Hepatocyte (in vitro differentiated cells): ENCODE results near the gene NOB1.

Experiments
- EZH2 ChIP-seq: fragments of 200-600 bp; sonication (generic); IDR thresholded peaks from 2 replicates; pipeline ENCODE4 v1.6.1; 2016; ENCODE audit warnings: antibody characterized with exemption, mild to moderate bottlenecking, borderline replicate concordance
- EZH2phosphoT487 ChIP-seq: fragments of 200-600 bp; sonication (generic); IDR thresholded peaks from one replicate; pipeline ENCODE4 v1.6.1; 2018; ENCODE audit warnings: antibody characterized with exemption, mild to moderate bottlenecking, low read depth, moderate library complexity; ENCODE audit not compliant: unreplicated experiment, severe bottlenecking
- TF ChIP-seq, protein P1 (sequence below): fragments of 200-600 bp; sonication (generic); IDR thresholded peaks from 2 replicates; pipeline ENCODE4 v1.5.1; 2016; ENCODE audit warnings: antibody characterized with exemption, mild to moderate bottlenecking; ENCODE audit not compliant: poor library complexity

DNA sequence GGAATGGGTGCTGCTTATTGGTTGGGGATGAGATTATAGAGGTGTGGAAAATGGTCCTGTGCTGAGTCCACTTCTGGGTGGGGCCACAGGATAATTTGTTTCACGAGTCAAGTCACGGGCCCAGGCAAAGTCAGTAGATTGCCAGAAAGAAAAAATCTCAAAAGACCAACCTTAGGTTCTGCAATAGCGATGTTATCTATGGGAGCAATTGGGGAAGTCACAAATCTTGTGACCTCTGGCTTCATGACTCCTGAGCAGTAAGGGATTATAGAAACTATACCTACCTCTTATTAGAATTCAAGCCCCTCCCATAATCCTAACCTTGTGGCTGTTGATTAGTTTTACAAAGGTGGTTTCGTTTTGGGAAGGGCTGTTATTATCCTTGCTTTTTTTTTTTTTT lies 38.8 kb upstream of the NOB1 start:
- TF ChIP-seq, protein P1, sequence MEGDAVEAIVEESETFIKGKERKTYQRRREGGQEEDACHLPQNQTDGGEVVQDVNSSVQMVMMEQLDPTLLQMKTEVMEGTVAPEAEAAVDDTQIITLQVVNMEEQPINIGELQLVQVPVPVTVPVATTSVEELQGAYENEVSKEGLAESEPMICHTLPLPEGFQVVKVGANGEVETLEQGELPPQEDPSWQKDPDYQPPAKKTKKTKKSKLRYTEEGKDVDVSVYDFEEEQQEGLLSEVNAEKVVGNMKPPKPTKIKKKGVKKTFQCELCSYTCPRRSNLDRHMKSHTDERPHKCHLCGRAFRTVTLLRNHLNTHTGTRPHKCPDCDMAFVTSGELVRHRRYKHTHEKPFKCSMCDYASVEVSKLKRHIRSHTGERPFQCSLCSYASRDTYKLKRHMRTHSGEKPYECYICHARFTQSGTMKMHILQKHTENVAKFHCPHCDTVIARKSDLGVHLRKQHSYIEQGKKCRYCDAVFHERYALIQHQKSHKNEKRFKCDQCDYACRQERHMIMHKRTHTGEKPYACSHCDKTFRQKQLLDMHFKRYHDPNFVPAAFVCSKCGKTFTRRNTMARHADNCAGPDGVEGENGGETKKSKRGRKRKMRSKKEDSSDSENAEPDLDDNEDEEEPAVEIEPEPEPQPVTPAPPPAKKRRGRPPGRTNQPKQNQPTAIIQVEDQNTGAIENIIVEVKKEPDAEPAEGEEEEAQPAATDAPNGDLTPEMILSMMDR = no peak
- no peak for TF ChIP-seq EZH2
- TF ChIP-seq EZH2phosphoT487 = no peak
